GM23338 (cell line): ENCODE results near the gene TCERG1. TPM values are rescaled to one million over a fixed set of nuclear protein-coding genes. Genes with fewer than 3 reads are reported as not detected.

Experiments used
- ATAC-seq: fragments of 200-7000 bp; cut with Tn5 transposase; 3 replicates; pipeline ENCODE4 v1.9.1; 2020
- DNase-seq: peaks from one replicate; pipeline ENCODE4 v3.0.0-alpha.2; 2015; ENCODE audit warnings: low spot score
- H2AFZ ChIP-seq: fragments of 200-600 bp; sonication (generic); 2 replicates; pipeline ENCODE4 v1.8.0; 2016; ENCODE audit warnings: antibody characterized with exemption, mild to moderate bottlenecking, moderate library complexity
- H3F3A ChIP-seq: fragments of 200-600 bp; sonication (generic); replicated peaks from 2 replicates; pipeline ENCODE4 v1.8.0; 2017; ENCODE audit warnings: antibody characterized with exemption, mixed run types, low read depth
- H3K27ac ChIP-seq: fragments of 200-600 bp; sonication (generic); 2 replicates; pipeline ENCODE4 v1.6.1; 2016; ENCODE audit warnings: low read depth
- H3K27me3 ChIP-seq: fragments of 200-600 bp; sonication (generic); 2 replicates; pipeline ENCODE4 v1.8.0; 2016; ENCODE audit warnings: mild to moderate bottlenecking, mixed run types, moderate library complexity; ENCODE audit not compliant: insufficient read depth
- H3K36me3 ChIP-seq: fragments of 200-600 bp; sonication (generic); 2 replicates; pipeline ENCODE4 v1.8.0; 2016; ENCODE audit warnings: mild to moderate bottlenecking; ENCODE audit not compliant: insufficient read depth
- H3K4me1 ChIP-seq: fragments of 200-600 bp; sonication (generic); 2 replicates; pipeline ENCODE4 v1.8.0; 2016; ENCODE audit warnings: mild to moderate bottlenecking, moderate library complexity; ENCODE audit not compliant: insufficient read depth
- H3K4me2 ChIP-seq: fragments of 200-600 bp; sonication (generic); 2 replicates; pipeline ENCODE4 v1.7.1; 2017; ENCODE audit warnings: mixed run types
- H3K4me3 ChIP-seq: fragments of 200-600 bp; sonication (generic); 2 replicates; pipeline ENCODE4 v1.6.1; 2016; ENCODE audit warnings: mixed run types
- H3K79me2 ChIP-seq: fragments of 200-600 bp; sonication (generic); replicated peaks from 2 replicates; pipeline ENCODE4 v1.8.0; 2017; ENCODE audit warnings: mild to moderate bottlenecking; ENCODE audit not compliant: insufficient read depth
- H3K9me2 ChIP-seq: fragments of 200-600 bp; sonication (generic); 2 replicates; pipeline ENCODE4 v1.8.0; 2017; ENCODE audit not compliant: insufficient read depth
- H4K20me1 ChIP-seq: fragments of 200-600 bp; sonication (generic); replicated peaks from 2 replicates; pipeline ENCODE4 v1.8.0; 2017; ENCODE audit warnings: mild to moderate bottlenecking; ENCODE audit not compliant: insufficient read depth
- H3K27ac Mint-ChIP-seq: 2 replicates; pipeline ENCODE4 v1.8.0; 2020; ENCODE audit warnings: inconsistent platforms, mild to moderate bottlenecking, moderate library complexity, mixed read lengths
- H3K27me3 Mint-ChIP-seq: 3 replicates; pipeline ENCODE4 v1.8.0; 2022; ENCODE audit warnings: low read depth, mild to moderate bottlenecking, moderate library complexity, mixed read lengths, inconsistent platforms; ENCODE audit not compliant: insufficient read depth, poor library complexity
- H3K36me3 Mint-ChIP-seq: 3 replicates; pipeline ENCODE4 v1.8.0; 2021; ENCODE audit warnings: low read depth, mild to moderate bottlenecking, inconsistent platforms, moderate library complexity, mixed read lengths
- H3K4me1 Mint-ChIP-seq: 3 replicates; pipeline ENCODE4 v1.8.0; 2020; ENCODE audit warnings: mild to moderate bottlenecking, inconsistent platforms, mixed read lengths
- H3K4me3 Mint-ChIP-seq: 3 replicates; pipeline ENCODE4 v1.8.0; 2021; ENCODE audit warnings: moderate library complexity, mild to moderate bottlenecking, inconsistent platforms, mixed read lengths
- H3K9me3 Mint-ChIP-seq: 3 replicates; pipeline ENCODE4 v1.8.0; 2020; ENCODE audit warnings: moderate library complexity, mild to moderate bottlenecking, inconsistent platforms, mixed read lengths
- CREB1 ChIP-seq: fragments of 250-450 bp; sonication (Bioruptor Pico); IDR thresholded peaks from 2 replicates; pipeline ENCODE4 v1.5.0; 2020; ENCODE audit warnings: low read depth, mild to moderate bottlenecking, moderate library complexity
- EZH2 ChIP-seq: fragments of 200-600 bp; sonication (generic); IDR thresholded peaks from one replicate; pipeline ENCODE4 v1.8.0; 2017; ENCODE audit warnings: antibody characterized with exemption, mild to moderate bottlenecking, low read depth; ENCODE audit not compliant: unreplicated experiment
- EZH2phosphoT487 ChIP-seq: fragments of 200-600 bp; sonication (generic); IDR thresholded peaks from one replicate; pipeline ENCODE4 v1.8.1; 2018; ENCODE audit warnings: antibody characterized with exemption; ENCODE audit not compliant: unreplicated experiment
- JUNB ChIP-seq: IDR thresholded peaks from one replicate; pipeline ENCODE4 v1.6.1; 2016; ENCODE audit warnings: antibody characterized with exemption; ENCODE audit not compliant: unreplicated experiment
- NANOG ChIP-seq: IDR thresholded peaks from 2 replicates; pipeline ENCODE4 v1.6.1; 2016; ENCODE audit warnings: antibody characterized with exemption, borderline replicate concordance
- POLR2AphosphoS5 ChIP-seq: IDR thresholded peaks from 2 replicates; pipeline ENCODE4 v1.6.1; 2016; ENCODE audit warnings: antibody characterized with exemption, low read depth
- STAT1 ChIP-seq: IDR thresholded peaks from one replicate; pipeline ENCODE4 v1.6.1; 2016; ENCODE audit warnings: antibody characterized with exemption; ENCODE audit not compliant: unreplicated experiment
- ZNF114 ChIP-seq: fragments of 250-450 bp; sonication (Bioruptor Pico); IDR thresholded peaks from 2 replicates; pipeline ENCODE4 v1.5.0; 2020; ENCODE audit warnings: mild to moderate bottlenecking, moderate library complexity
- ZNF331 ChIP-seq: fragments of 250-450 bp; sonication (Bioruptor Pico); IDR thresholded peaks from 2 replicates; pipeline ENCODE4 v1.5.0; 2020; ENCODE audit warnings: low read depth, mild to moderate bottlenecking, moderate library complexity
- polyA plus RNA-seq: library from polyadenylated mRNA; unstranded; fragments of >200 nt; fragmentation: Nextera tagmentation; extraction: Ambion mirVana; gene quantifications from 2 replicates; pipeline ENCODE4 v1.2.1, GENCODE V29; 2016
- total RNA-seq: library from RNA; depleted of rRNA; stranded (reverse); fragments of >200 nt; shearing (Covaris generic); gene quantifications from 2 replicates; pipeline ENCODE4 v1.2.3, GENCODE V29; 2014
- TF ChIP-seq, protein P1 (sequence below), 2 experiments: fragments of 200-600 bp in 1 of 2; sonication (generic) in 1 of 2; conservative IDR thresholded peaks; 2 replicates each; pipeline versions ENCODE4 v1.5.1 to v1.6.1; 2016 to 2017; ENCODE audit warnings: antibody characterized with exemption in 2 of 2, low read depth in 2 of 2, mild to moderate bottlenecking in 2 of 2, moderate library complexity in 1 of 2
- TF ChIP-seq, protein P2 (sequence below): IDR thresholded peaks from 2 replicates; pipeline ENCODE4 v1.6.1; 2016; ENCODE audit warnings: antibody characterized with exemption
- TF ChIP-seq, protein P3 (sequence below): IDR thresholded peaks from one replicate; pipeline ENCODE4 v1.6.1; 2018; ENCODE audit warnings: antibody characterized with exemption; ENCODE audit not compliant: unreplicated experiment
- TF ChIP-seq, protein P4 (sequence below): fragments of 250-450 bp; sonication (Bioruptor Pico); IDR thresholded peaks from 2 replicates; pipeline ENCODE4 v1.5.0; 2020; ENCODE audit warnings: mild to moderate bottlenecking, moderate library complexity

The TCERG1 gene
- total and polyA plus RNA-seq, 2 experiments from 2014 or later, result 127 to 178 TPM

DNA sequence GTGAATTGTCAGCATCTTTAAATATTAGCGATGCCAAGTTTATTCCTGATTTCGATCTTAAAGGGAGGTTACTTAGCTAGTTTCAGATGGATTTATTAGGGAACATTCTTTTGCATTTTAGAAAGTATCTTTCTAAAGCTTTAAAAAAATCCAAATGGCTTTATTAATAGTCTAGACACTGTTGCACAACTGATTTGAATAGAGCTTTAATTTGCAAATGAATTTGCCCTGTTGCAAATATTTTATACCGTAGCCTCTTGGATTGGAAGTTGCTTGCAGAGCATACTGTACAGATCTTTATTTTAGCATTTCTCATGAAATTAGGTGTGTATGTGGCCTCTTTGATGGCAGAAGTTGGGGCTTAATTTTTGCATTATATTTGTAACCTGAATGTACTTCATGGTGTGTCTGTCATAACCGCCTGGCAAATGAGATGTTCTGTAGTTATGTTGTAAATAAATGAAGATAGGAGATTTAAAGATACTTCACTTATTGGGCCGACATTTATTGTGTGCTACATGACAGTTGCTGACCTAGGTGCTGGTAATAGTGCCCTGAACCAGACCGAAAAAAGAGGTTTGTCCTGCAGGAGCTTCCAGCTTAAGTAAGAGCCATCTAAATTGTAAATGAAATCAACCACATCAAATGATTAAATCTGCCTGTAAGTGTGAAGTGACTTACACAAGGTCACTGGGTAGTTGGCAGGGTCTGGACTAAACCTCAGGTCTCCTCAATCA is 1.8 kb downstream of the TCERG1 start:
- ATAC-seq, result no peak
- Mint-ChIP-seq H3K27ac (no peak overlapping the region), H3K4me1 (peaks cover 34% of the 10 kb centered on the region), H3K27me3 (peaks cover 4% of the 10 kb centered on the region), H3K9me3 (no peaks in the 10 kb centered on the region), H3K4me3 (peak overlapping the region; percentile 95), H3K36me3 (peaks cover 4% of the 10 kb centered on the region; the same call in 1 of the 3 replicates)
- peak overlapping the region; percentile 99 for H3K4me2 ChIP-seq
- H3K36me3 ChIP-seq, result no peaks in the 10 kb centered on the region
- H3K79me2 ChIP-seq, result peaks cover 68% of the 10 kb centered on the region
- no peaks in the 10 kb centered on the region for H3K27me3 ChIP-seq
- H3F3A ChIP-seq, result no peaks in the 10 kb centered on the region
- H3K4me3 ChIP-seq, result peak overlapping the region; percentile 99
- no peak overlapping the region for H2AFZ ChIP-seq
- TF ChIP-seq EZH2phosphoT487, result no peak
- TF ChIP-seq ZNF114 (CRISPR knock-in tag), result no peak
- TF ChIP-seq POLR2AphosphoS5, result no peak
- no peak for TF ChIP-seq CREB1 (CRISPR knock-in tag)
- TF ChIP-seq NANOG, result no peak
- TF ChIP-seq EZH2, result no peak
- TF ChIP-seq, protein P1, sequence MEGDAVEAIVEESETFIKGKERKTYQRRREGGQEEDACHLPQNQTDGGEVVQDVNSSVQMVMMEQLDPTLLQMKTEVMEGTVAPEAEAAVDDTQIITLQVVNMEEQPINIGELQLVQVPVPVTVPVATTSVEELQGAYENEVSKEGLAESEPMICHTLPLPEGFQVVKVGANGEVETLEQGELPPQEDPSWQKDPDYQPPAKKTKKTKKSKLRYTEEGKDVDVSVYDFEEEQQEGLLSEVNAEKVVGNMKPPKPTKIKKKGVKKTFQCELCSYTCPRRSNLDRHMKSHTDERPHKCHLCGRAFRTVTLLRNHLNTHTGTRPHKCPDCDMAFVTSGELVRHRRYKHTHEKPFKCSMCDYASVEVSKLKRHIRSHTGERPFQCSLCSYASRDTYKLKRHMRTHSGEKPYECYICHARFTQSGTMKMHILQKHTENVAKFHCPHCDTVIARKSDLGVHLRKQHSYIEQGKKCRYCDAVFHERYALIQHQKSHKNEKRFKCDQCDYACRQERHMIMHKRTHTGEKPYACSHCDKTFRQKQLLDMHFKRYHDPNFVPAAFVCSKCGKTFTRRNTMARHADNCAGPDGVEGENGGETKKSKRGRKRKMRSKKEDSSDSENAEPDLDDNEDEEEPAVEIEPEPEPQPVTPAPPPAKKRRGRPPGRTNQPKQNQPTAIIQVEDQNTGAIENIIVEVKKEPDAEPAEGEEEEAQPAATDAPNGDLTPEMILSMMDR (conservative IDR thresholded peaks at IDR 0.05; ENCODE audit: low read depth in 2 of 2), result no peak
- TF ChIP-seq JUNB, result no peak
- TF ChIP-seq, protein P2, sequence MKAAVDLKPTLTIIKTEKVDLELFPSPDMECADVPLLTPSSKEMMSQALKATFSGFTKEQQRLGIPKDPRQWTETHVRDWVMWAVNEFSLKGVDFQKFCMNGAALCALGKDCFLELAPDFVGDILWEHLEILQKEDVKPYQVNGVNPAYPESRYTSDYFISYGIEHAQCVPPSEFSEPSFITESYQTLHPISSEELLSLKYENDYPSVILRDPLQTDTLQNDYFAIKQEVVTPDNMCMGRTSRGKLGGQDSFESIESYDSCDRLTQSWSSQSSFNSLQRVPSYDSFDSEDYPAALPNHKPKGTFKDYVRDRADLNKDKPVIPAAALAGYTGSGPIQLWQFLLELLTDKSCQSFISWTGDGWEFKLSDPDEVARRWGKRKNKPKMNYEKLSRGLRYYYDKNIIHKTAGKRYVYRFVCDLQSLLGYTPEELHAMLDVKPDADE, result no peak
- TF ChIP-seq, protein P3, sequence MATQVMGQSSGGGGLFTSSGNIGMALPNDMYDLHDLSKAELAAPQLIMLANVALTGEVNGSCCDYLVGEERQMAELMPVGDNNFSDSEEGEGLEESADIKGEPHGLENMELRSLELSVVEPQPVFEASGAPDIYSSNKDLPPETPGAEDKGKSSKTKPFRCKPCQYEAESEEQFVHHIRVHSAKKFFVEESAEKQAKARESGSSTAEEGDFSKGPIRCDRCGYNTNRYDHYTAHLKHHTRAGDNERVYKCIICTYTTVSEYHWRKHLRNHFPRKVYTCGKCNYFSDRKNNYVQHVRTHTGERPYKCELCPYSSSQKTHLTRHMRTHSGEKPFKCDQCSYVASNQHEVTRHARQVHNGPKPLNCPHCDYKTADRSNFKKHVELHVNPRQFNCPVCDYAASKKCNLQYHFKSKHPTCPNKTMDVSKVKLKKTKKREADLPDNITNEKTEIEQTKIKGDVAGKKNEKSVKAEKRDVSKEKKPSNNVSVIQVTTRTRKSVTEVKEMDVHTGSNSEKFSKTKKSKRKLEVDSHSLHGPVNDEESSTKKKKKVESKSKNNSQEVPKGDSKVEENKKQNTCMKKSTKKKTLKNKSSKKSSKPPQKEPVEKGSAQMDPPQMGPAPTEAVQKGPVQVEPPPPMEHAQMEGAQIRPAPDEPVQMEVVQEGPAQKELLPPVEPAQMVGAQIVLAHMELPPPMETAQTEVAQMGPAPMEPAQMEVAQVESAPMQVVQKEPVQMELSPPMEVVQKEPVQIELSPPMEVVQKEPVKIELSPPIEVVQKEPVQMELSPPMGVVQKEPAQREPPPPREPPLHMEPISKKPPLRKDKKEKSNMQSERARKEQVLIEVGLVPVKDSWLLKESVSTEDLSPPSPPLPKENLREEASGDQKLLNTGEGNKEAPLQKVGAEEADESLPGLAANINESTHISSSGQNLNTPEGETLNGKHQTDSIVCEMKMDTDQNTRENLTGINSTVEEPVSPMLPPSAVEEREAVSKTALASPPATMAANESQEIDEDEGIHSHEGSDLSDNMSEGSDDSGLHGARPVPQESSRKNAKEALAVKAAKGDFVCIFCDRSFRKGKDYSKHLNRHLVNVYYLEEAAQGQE, result no peak
- no peak for TF ChIP-seq STAT1
- TF ChIP-seq, protein P4, sequence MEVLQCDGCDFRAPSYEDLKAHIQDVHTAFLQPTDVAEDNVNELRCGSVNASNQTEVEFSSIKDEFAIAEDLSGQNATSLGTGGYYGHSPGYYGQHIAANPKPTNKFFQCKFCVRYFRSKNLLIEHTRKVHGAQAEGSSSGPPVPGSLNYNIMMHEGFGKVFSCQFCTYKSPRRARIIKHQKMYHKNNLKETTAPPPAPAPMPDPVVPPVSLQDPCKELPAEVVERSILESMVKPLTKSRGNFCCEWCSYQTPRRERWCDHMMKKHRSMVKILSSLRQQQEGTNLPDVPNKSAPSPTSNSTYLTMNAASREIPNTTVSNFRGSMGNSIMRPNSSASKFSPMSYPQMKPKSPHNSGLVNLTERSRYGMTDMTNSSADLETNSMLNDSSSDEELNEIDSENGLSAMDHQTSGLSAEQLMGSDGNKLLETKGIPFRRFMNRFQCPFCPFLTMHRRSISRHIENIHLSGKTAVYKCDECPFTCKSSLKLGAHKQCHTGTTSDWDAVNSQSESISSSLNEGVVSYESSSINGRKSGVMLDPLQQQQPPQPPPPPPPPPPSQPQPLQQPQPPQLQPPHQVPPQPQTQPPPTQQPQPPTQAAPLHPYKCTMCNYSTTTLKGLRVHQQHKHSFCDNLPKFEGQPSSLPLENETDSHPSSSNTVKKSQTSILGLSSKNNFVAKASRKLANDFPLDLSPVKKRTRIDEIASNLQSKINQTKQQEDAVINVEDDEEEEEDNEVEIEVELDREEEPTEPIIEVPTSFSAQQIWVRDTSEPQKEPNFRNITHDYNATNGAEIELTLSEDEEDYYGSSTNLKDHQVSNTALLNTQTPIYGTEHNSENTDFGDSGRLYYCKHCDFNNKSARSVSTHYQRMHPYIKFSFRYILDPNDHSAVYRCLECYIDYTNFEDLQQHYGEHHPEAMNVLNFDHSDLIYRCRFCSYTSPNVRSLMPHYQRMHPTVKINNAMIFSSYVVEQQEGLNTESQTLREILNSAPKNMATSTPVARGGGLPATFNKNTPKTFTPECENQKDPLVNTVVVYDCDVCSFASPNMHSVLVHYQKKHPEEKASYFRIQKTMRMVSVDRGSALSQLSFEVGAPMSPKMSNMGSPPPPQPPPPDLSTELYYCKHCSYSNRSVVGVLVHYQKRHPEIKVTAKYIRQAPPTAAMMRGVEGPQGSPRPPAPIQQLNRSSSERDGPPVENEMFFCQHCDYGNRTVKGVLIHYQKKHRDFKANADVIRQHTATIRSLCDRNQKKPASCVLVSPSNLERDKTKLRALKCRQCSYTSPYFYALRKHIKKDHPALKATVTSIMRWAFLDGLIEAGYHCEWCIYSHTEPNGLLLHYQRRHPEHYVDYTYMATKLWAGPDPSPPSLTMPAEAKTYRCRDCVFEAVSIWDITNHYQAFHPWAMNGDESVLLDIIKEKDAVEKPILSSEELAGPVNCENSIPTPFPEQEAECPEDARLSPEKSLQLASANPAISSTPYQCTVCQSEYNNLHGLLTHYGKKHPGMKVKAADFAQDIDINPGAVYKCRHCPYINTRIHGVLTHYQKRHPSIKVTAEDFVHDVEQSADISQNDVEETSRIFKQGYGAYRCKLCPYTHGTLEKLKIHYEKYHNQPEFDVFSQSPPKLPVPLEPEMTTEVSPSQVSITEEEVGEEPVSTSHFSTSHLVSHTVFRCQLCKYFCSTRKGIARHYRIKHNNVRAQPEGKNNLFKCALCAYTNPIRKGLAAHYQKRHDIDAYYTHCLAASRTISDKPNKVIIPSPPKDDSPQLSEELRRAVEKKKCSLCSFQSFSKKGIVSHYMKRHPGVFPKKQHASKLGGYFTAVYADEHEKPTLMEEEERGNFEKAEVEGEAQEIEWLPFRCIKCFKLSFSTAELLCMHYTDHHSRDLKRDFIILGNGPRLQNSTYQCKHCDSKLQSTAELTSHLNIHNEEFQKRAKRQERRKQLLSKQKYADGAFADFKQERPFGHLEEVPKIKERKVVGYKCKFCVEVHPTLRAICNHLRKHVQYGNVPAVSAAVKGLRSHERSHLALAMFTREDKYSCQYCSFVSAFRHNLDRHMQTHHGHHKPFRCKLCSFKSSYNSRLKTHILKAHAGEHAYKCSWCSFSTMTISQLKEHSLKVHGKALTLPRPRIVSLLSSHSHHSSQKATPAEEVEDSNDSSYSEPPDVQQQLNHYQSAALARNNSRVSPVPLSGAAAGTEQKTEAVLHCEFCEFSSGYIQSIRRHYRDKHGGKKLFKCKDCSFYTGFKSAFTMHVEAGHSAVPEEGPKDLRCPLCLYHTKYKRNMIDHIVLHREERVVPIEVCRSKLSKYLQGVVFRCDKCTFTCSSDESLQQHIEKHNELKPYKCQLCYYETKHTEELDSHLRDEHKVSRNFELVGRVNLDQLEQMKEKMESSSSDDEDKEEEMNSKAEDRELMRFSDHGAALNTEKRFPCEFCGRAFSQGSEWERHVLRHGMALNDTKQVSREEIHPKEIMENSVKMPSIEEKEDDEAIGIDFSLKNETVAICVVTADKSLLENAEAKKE (CRISPR knock-in tag), result no peak
- TF ChIP-seq ZNF331, result no peak
- no peak overlapping the region for H3K27ac ChIP-seq
- H3K9me2 ChIP-seq, result no peaks in the 10 kb centered on the region
- H4K20me1 ChIP-seq, result peaks cover 55% of the 10 kb centered on the region
- peak; percentile 11 for DNase-seq
- peaks cover 34% of the 10 kb centered on the region for H3K4me1 ChIP-seq
